HG03135 (cell line): ENCODE data around the gene EXOSC5.
A peak's percentile ranks its signal among the peaks of the same experiment; 100 is the strongest.
"Not testable (repeated sequence)": the region's sequence is repeated elsewhere in the genome, so short reads cannot be mapped to it uniquely, and the experiment has no call there.

Experiments
- ATAC-seq: cut with Tn5 transposase; IDR thresholded peaks from one replicate; pipeline ENCODE4 v1.9.1; 2021; ENCODE audit warnings: mild to moderate bottlenecking, moderate library complexity; ENCODE audit not compliant: unreplicated experiment

Gene EXOSC5

GRCh38 chr19:41397086-41398049 lies at the start of gene EXOSC5, which contains the start of gene BCKDHA:
EXOSC5 (minus strand) TSS chr19:41397359; CDS start chr19:41397328, 31 bp downstream.
BCKDHA (plus strand) TSS chr19:41397818; CDS start chr19:41397828, 10 bp downstream.
- ATAC-seq: peak; percentile 81

- no peak for ATAC-seq
These were observed 48.4 kb upstream of the EXOSC5 start for GRCh38 chr19:41445575-41445974.

GRCh38 chr19:41443813-41444455 lies 46.8 kb upstream of the EXOSC5 start:
- no peak for ATAC-seq

GRCh38 chr19:41442473-41443355 lies 45.6 kb upstream of the EXOSC5 start, which contains the start of gene ERICH4:
ERICH4 (plus strand) TSS chr19:41443156; CDS start chr19:41443170, 14 bp downstream.
- no peak for ATAC-seq

- no peak for ATAC-seq
These were observed 44.3 kb upstream of the EXOSC5 start for GRCh38 chr19:41441321-41441945.

GRCh38 chr19:41439441-41440222 lies 42.5 kb upstream of the EXOSC5 start, which contains the start of gene DMAC2:
DMAC2 (minus strand) TSS chr19:41439912; CDS start chr19:41439899, 13 bp downstream.
- ATAC-seq: peak; percentile 90

- no peak for ATAC-seq
These were observed 40.9 kb upstream of the EXOSC5 start for GRCh38 chr19:41437944-41438574.

- no peak for ATAC-seq
These were observed 39.5 kb upstream of the EXOSC5 start for GRCh38 chr19:41436674-41436951.

GRCh38 chr19:41435936-41436673 lies 38.9 kb upstream of the EXOSC5 start:
- ATAC-seq: no peak

GRCh38 chr19:41435376-41435775 lies 38.2 kb upstream of the EXOSC5 start:
- ATAC-seq: not testable (repeated sequence)

- ATAC-seq: no peak
These were observed 37.3 kb upstream of the EXOSC5 start for GRCh38 chr19:41434450-41434849.

GRCh38 chr19:41433171-41433570 lies 36.0 kb upstream of the EXOSC5 start:
- ATAC-seq: no peak

- no peak for ATAC-seq
These were observed 34.5 kb upstream of the EXOSC5 start for GRCh38 chr19:41431426-41432386.

- no peak for ATAC-seq
These were observed 33.8 kb upstream of the EXOSC5 start for GRCh38 chr19:41430922-41431321.

- no peak for ATAC-seq
These were observed 31.3 kb upstream of the EXOSC5 start for GRCh38 chr19:41428481-41428859.

- ATAC-seq: no peak
These were observed 30.7 kb upstream of the EXOSC5 start for GRCh38 chr19:41427647-41428480.
